ENCODE data around the gene CFAP157.

Gene CFAP157

GRCh38 chr9:127684576-127684975 is 22.2 kb upstream of the CFAP157 start:
- no peaks in the 10 kb centered on the region for H3K27me3 ChIP-seq (replicated peaks; ENCODE audit: insufficient read depth, low read length)
- H3K9me2 ChIP-seq (replicated peaks; ENCODE audit: insufficient read depth, low read length) = no peaks in the 10 kb centered on the region
- H3K27ac ChIP-seq (ENCODE audit: low read length) = no peak overlapping the region
- H3K9ac ChIP-seq (ENCODE audit: low read length) = no peak overlapping the region
- H2AFZ ChIP-seq (ENCODE audit: low read length) = no peak overlapping the region
- no peaks in the 10 kb centered on the region for H4K20me1 ChIP-seq (ENCODE audit: insufficient read depth, low read length)
- H3K9me3 ChIP-seq (replicated peaks; ENCODE audit: insufficient read depth, low read length) = no peaks in the 10 kb centered on the region
- no peak for DNase-seq
- no peak for TF ChIP-seq EZH2 (optimal IDR thresholded peaks at IDR 0.05; ENCODE audit: low read depth, low read length)
- TF ChIP-seq, protein P1, sequence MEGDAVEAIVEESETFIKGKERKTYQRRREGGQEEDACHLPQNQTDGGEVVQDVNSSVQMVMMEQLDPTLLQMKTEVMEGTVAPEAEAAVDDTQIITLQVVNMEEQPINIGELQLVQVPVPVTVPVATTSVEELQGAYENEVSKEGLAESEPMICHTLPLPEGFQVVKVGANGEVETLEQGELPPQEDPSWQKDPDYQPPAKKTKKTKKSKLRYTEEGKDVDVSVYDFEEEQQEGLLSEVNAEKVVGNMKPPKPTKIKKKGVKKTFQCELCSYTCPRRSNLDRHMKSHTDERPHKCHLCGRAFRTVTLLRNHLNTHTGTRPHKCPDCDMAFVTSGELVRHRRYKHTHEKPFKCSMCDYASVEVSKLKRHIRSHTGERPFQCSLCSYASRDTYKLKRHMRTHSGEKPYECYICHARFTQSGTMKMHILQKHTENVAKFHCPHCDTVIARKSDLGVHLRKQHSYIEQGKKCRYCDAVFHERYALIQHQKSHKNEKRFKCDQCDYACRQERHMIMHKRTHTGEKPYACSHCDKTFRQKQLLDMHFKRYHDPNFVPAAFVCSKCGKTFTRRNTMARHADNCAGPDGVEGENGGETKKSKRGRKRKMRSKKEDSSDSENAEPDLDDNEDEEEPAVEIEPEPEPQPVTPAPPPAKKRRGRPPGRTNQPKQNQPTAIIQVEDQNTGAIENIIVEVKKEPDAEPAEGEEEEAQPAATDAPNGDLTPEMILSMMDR (IDR thresholded peaks at IDR 0.05; ENCODE audit: low read length) = no peak
- no peak for TF ChIP-seq EZH2phosphoT487 (IDR thresholded peaks at IDR 0.05; ENCODE audit: low read length)
- no peaks in the 10 kb centered on the region for H3K79me2 ChIP-seq (ENCODE audit: low read length)
- no peaks in the 10 kb centered on the region for H3K36me3 ChIP-seq (replicated peaks; ENCODE audit: insufficient read depth, low read length)
- no peak overlapping the region for H3K4me3 ChIP-seq (ENCODE audit: low read length)
- H3K4me1 ChIP-seq (ENCODE audit: low read length) = no peaks in the 10 kb centered on the region
- no peaks in the 10 kb centered on the region for H3F3A ChIP-seq (ENCODE audit: insufficient read depth, low read length)
- H3K4me2 ChIP-seq (ENCODE audit: low read depth, low read length) = no peak overlapping the region

GRCh38 chr9:127686461-127687393 is 20.1 kb upstream of the CFAP157 start:
- TF ChIP-seq, protein P1 (IDR thresholded peaks at IDR 0.05; ENCODE audit: low read length) = no peak
- no peak for TF ChIP-seq EZH2 (optimal IDR thresholded peaks at IDR 0.05; ENCODE audit: low read depth, low read length)
- no peak for TF ChIP-seq EZH2phosphoT487 (IDR thresholded peaks at IDR 0.05; ENCODE audit: low read length)
- H3K9me2 ChIP-seq (replicated peaks; ENCODE audit: insufficient read depth, low read length) = no peaks in the 10 kb centered on the region
- no peak overlapping the region for H3K4me2 ChIP-seq (ENCODE audit: low read depth, low read length)
- H3K27me3 ChIP-seq (replicated peaks; ENCODE audit: insufficient read depth, low read length) = no peaks in the 10 kb centered on the region
- no peaks in the 10 kb centered on the region for H3K4me1 ChIP-seq (ENCODE audit: low read length)
- H3K9ac ChIP-seq (ENCODE audit: low read length) = no peak overlapping the region
- no peaks in the 10 kb centered on the region for H3K36me3 ChIP-seq (replicated peaks; ENCODE audit: insufficient read depth, low read length)
- no peaks in the 10 kb centered on the region for H3F3A ChIP-seq (ENCODE audit: insufficient read depth, low read length)
- no peaks in the 10 kb centered on the region for H4K20me1 ChIP-seq (ENCODE audit: insufficient read depth, low read length)
- no peaks in the 10 kb centered on the region for H3K9me3 ChIP-seq (replicated peaks; ENCODE audit: insufficient read depth, low read length)
- no peaks in the 10 kb centered on the region for H3K79me2 ChIP-seq (ENCODE audit: low read length)
- no peak overlapping the region for H2AFZ ChIP-seq (ENCODE audit: low read length)
- no peak overlapping the region for H3K4me3 ChIP-seq (ENCODE audit: low read length)
- H3K27ac ChIP-seq (ENCODE audit: low read length) = no peak overlapping the region
- no peak for DNase-seq

GRCh38 chr9:127689329-127690000 is 17.3 kb upstream of the CFAP157 start:
- no peaks in the 10 kb centered on the region for H3K4me1 ChIP-seq (ENCODE audit: low read length)
- DNase-seq = no peak
- no peak overlapping the region for H3K4me3 ChIP-seq (ENCODE audit: low read length)
- no peaks in the 10 kb centered on the region for H3K27me3 ChIP-seq (replicated peaks; ENCODE audit: insufficient read depth, low read length)
- no peak overlapping the region for H3K4me2 ChIP-seq (ENCODE audit: low read depth, low read length)
- H3K9ac ChIP-seq (ENCODE audit: low read length) = no peak overlapping the region
- no peak overlapping the region for H2AFZ ChIP-seq (ENCODE audit: low read length)
- TF ChIP-seq EZH2phosphoT487 (IDR thresholded peaks at IDR 0.05; ENCODE audit: low read length) = no peak
- no peak for TF ChIP-seq EZH2 (optimal IDR thresholded peaks at IDR 0.05; ENCODE audit: low read depth, low read length)
- TF ChIP-seq, protein P1 (IDR thresholded peaks at IDR 0.05; ENCODE audit: low read length) = no peak
- no peaks in the 10 kb centered on the region for H3K79me2 ChIP-seq (ENCODE audit: low read length)
- H4K20me1 ChIP-seq (ENCODE audit: insufficient read depth, low read length) = no peaks in the 10 kb centered on the region
- no peaks in the 10 kb centered on the region for H3K36me3 ChIP-seq (replicated peaks; ENCODE audit: insufficient read depth, low read length)
- H3K27ac ChIP-seq (ENCODE audit: low read length) = no peak overlapping the region
- H3F3A ChIP-seq (ENCODE audit: insufficient read depth, low read length) = no peaks in the 10 kb centered on the region
- H3K9me2 ChIP-seq (replicated peaks; ENCODE audit: insufficient read depth, low read length) = no peaks in the 10 kb centered on the region
- H3K9me3 ChIP-seq (replicated peaks; ENCODE audit: insufficient read depth, low read length) = no peaks in the 10 kb centered on the region

All from MM.1S (cell line).